Fibroblast of skin of right biceps (primary cell): Measurements from ENCODE around the gene SNAP47.
A peak's percentile ranks its signal among the peaks of the same experiment; 100 is the strongest.

Experiments used
- DNase-seq: peaks from one replicate; pipeline ENCODE4 v3.0.0-alpha.2; 2013

Gene SNAP47

DNA sequence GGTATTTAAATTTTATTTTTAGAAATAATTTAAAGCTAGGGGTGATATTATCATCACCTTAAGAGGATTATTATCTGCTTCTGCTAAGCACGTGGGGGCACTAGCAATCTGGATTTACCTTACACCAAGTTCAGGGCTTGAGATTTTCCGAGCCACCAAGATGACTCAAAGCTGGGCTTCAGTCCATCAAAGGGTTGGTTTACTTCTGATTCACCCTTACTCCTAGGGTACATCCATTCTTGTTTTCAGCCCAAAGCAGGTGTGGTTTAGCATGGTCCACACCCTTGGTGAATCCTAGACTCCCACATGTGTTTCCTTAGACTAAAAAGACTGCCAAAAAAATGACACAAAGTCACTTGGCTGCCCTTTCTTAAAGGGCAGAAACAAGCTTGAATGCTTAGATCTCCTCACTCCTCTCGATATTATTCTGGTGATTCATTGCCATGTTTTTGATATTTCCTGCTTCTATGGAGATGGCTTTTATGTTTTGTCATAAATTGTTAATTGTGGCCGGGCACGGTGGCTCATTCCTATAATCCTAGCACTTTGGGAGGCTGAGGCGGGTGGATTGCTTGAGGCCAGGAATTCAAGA, 70.5 kb downstream of the SNAP47 start:
- DNase-seq = peak; percentile 92

DNA sequence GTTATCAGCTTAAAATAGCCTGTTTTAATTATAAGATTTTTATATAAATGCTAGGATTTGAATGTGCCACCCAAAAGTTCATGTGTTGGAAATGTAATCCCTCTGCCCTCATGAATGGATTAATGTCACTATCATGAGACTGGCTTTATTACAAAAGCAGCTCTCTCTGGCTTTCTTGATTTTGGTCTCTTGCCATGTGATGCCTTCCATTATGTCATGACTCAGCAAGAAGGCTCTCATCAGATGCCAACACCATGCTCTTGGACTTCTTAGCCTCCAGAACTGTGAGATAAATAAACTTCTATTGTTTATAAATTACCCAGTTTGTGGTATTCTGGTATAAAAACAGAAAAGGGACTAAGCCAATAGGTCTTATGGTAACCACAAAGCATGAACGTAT, 73.3 kb downstream of the SNAP47 start:
- peak; percentile 21 for DNase-seq

DNA sequence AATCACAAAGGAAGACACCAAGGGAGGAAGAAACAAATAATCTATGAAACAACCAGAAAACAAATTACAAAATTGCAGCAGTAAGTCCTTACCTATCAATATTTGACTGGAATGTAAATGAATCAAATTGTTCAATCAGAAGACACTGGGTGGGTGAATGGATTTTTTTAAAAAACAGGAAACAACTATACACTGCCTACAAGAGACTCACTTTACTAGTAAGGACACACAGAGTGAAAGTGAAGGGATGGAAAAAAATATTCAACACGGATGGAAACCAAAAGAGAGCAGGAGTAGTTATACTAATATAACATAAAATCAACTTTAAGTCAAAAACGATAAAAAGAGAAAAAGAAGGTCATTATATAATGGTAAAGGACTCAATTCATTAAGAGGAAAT, 73.8 kb downstream of the SNAP47 start:
- no peak for DNase-seq

DNA sequence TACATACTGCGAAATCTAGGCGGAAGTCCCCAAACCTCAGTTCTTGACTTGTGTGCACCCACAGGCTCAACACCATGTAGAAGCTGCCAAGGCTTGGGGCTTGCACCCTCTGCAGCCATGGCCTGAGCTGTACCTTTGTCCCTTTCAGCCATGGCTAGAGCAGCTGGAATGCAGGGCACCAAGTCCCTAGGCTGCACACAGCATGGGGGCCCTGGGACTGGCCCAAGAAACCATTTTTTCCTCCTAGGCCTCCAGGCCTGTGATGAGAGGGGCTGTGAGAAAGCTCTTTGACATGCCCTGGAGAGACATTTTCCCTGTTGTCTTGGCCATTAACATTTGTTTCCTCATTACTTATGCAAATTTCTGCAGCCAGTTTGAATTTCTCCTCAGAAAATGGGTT, 78.7 kb downstream of the SNAP47 start:
- DNase-seq = no peak

DNA sequence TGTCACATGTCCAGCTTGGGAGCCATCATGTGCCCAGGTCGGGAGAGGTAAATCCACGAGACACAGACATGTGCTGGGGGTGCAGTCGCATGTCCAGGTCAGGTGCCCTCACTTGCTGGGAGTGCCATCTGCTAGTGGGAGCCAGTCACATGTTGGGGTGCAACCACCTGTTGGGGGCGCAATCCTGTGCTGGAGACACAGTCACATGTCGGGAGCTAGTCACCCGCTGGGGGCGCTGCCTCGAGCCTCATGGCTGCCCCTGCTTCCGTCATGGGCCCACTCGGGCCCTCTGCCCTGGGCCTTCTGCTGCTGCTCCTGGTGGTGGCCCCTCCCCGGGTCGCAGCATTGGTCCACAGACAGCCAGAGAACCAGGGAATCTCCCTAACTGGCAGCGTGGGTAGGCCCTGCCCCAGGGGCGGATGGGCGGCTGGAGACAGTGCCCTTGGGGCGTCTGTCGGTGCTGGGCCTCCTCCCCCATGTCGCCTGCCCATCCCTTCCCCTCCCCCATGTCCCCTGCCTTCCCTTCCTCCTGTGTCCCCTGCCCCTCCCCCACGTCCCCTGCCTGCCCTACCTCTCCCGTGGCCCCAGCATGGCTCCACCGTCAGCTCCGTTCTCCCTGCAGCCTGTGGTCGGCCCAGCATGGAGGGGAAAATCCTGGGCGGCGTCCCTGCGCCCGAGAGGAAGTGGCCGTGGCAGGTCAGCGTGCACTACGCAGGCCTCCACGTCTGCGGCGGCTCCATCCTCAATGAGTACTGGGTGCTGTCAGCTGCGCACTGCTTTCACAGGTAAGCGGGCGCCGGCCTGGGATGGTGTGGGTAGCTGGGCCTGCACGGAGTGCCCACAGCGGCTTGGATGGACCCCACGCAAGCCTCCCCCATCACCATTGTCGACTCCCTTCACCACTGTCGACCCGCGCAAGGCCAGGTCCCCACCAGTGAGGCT, 80.5 kb downstream of the SNAP47 start, which contains the start of gene PRSS38:
Gene PRSS38 (plus strand): TSS at position 208 of the 942 bp plus-strand sequence. CDS start 42 bp downstream, at position 250.
- DNase-seq = no peak

DNA sequence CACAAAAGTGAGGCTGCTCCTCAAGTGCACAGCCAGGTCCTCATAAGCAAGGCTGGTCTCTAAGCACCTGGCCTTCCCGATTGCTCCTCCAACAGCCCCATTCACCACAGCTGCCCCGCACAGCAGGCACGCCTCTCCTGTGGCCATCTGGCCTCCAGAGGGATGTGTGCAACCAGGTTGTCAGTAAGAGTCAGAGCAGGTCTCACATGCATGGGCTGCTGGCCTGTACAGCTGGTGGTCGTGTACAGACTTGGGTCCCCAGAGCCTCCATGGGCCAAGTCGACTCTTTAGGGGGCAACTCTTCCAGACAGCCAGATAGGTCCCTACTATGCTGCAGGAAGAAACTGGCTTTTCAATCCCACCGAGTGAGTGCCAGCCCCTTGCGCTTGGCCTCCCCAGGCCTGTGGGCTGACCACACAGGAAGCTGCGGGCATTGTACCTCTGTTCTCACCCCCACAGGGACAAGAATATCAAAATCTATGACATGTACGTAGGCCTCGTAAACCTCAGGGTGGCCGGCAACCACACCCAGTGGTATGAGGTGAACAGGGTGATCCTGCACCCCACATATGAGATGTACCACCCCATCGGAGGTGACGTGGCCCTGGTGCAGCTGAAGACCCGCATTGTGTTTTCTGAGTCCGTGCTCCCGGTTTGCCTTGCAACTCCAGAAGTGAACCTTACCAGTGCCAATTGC, 81.7 kb downstream of the SNAP47 start:
- DNase-seq = no peak

DNA sequence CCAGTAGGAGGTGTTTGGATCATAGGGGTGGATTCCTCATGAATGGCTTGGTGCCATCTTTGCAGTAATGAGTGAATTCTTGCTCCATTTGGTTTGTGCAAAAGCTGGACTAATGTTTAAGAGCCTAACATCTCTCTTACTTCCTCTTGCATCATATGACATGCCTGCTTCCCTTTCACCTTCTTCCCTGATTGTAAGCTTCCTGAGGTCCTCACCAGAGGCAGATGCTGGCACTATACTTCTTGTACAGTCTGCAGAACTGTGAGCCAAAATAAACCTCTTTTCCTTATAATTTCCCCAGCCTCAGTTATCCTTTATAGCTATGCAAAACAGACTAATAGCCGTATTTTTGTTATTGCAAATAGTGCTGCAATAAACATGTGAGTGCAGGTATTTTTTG, 88.3 kb downstream of the SNAP47 start:
- DNase-seq = no peak

DNA sequence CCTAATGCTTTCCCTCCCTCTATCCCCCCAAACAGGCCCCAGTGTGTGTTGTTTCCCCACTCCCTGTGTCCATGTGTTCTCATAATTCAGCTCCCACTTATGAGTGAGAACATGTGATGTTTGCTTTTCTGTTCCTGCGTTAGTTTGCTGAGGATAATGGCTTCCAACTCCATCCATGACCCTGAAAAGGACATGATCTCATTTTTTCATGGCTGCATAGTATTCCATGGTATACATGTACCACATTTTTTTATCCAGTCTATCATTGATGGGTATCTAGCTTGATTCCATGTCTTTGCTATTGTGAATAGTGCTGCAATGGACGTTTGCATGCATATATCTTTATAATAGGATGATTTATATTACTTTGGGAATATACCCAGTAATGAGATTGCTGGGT, 89.0 kb downstream of the SNAP47 start:
- DNase-seq = no peak

DNA sequence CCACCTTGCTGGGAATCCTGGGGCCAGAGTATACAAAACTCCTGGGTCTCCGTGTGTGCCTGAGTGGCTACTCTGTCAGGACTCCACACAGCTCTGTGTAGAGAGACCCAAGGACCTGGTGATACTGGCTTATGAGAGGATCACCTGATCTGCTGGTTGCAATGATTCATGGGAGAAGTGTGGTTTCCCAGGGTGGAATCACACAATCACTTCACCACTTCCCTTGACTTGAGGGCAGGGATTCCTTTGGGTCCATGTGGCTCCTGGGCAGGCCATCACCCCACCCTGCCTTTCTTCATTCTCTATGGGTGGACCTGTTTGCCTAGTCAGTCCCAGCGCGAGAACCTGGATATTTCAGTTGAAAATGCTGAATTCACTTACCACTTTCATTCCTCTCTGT, 93.6 kb downstream of the SNAP47 start:
- no peak for DNase-seq
